HEK293 (cell line): Measurements from ENCODE around the gene RAB24.
A peak's percentile ranks its signal among the peaks of the same experiment; 100 is the strongest.

Experiments
- CTCF ChIA-PET: fragments of 350-600 bp; formaldehyde crosslinking; extraction: SDS; loops from one replicate; lab custom pipeline; 2021; ENCODE audit warnings: antibody characterized with exemption; lab: Yijun Ruan, JAX
- POLR2A ChIA-PET: fragments of 300-600 bp; formaldehyde crosslinking; extraction: SDS; loops from one replicate; lab custom pipeline; 2020; ENCODE audit warnings: antibody characterized with exemption, inconsistent platforms; lab: Yijun Ruan, JAX
- H3K27ac ChIP-seq: fragments of 200-500 bp; sonication (Bioruptor generic); 2 replicates; pipeline ENCODE4 v1.5.1; 2014; ENCODE audit warnings: low read depth, low read length, control low read depth, inconsistent platforms; ENCODE audit errors: extremely low read depth
- H3K36me3 ChIP-seq, 2 experiments: fragments of 200-500 bp in 1 of 2; sonication (Bioruptor generic) in 1 of 2; 1 replicate in 1 of 2; 2 replicates in 1 of 2; pipeline ENCODE4 v1.5.1; 2014 to 2017; ENCODE audit warnings: inconsistent platforms in 2 of 2, low read length in 2 of 2; ENCODE audit not compliant: control insufficient read depth in 2 of 2, insufficient read depth in 1 of 2
- H3K4me1 ChIP-seq: fragments of 200-500 bp; sonication (Bioruptor generic); 2 replicates; pipeline ENCODE4 v1.5.1; 2014; ENCODE audit warnings: mild to moderate bottlenecking, low read length, inconsistent platforms; ENCODE audit not compliant: control insufficient read depth, insufficient read depth
- H3K4me3 ChIP-seq: 2 replicates; pipeline ENCODE4 v1.5.1; 2011; ENCODE audit warnings: low read depth, mild to moderate bottlenecking, control low read depth, low read length, moderate library complexity
- H3K9me3 ChIP-seq: fragments of 200-500 bp; sonication (Bioruptor generic); 2 replicates; pipeline ENCODE4 v1.5.1; 2014; ENCODE audit warnings: low read depth, low read length, inconsistent platforms; ENCODE audit not compliant: control insufficient read depth, insufficient read depth
- EGR2 ChIP-seq: fragments of 450-650 bp; formaldehyde crosslinking; IDR thresholded peaks from 2 replicates; pipeline ENCODE4 v1.5.1; 2016; ENCODE audit warnings: low read depth, missing biosample characterization, missing genetic modification characterization
- IKZF3 ChIP-seq: fragments of 450-650 bp; IDR thresholded peaks from 2 replicates; pipeline ENCODE4 v1.5.0; 2018; ENCODE audit warnings: missing biosample characterization, mild to moderate bottlenecking, missing genetic modification characterization, moderate library complexity
- KLF8 ChIP-seq: fragments of 450-650 bp; formaldehyde crosslinking; IDR thresholded peaks from 2 replicates; pipeline ENCODE4 v1.5.1; 2016; ENCODE audit warnings: missing biosample characterization, missing genetic modification characterization
- SCRT2 ChIP-seq: fragments of 450-650 bp; formaldehyde crosslinking; IDR thresholded peaks from 2 replicates; pipeline ENCODE4 v1.5.1; 2016; ENCODE audit warnings: missing biosample characterization, missing genetic modification characterization
- SP7 ChIP-seq: fragments of 450-650 bp; formaldehyde crosslinking; IDR thresholded peaks from 2 replicates; pipeline ENCODE4 v1.5.1; 2016; ENCODE audit warnings: missing biosample characterization, missing genetic modification characterization
- TRIM28 ChIP-seq: IDR thresholded peaks from 2 replicates; pipeline ENCODE4 v1.6.1; 2011; ENCODE audit warnings: low read length, control low read depth, borderline replicate concordance
- ZBTB17 ChIP-seq: fragments of 450-650 bp; formaldehyde crosslinking; IDR thresholded peaks from 2 replicates; pipeline ENCODE4 v1.5.1; 2016; ENCODE audit warnings: missing biosample characterization, missing genetic modification characterization
- ZBTB8A ChIP-seq: fragments of 450-650 bp; formaldehyde crosslinking; IDR thresholded peaks from 2 replicates; pipeline ENCODE4 v1.5.1; 2016; ENCODE audit warnings: missing biosample characterization, missing genetic modification characterization
- ZEB2 ChIP-seq: fragments of 450-650 bp; formaldehyde crosslinking; IDR thresholded peaks from 2 replicates; pipeline ENCODE4 v1.5.1; 2016; ENCODE audit warnings: missing biosample characterization, missing genetic modification characterization
- ZNF16 ChIP-seq: fragments of 450-650 bp; formaldehyde crosslinking; IDR thresholded peaks from 2 replicates; pipeline ENCODE4 v1.5.1; 2016; ENCODE audit warnings: low read depth, missing biosample characterization, missing genetic modification characterization
- ZNF2 ChIP-seq: fragments of 450-650 bp; formaldehyde crosslinking; IDR thresholded peaks from 2 replicates; pipeline ENCODE4 v1.5.1; 2016; ENCODE audit warnings: missing biosample characterization, missing genetic modification characterization
- ZNF211 ChIP-seq: fragments of 450-650 bp; formaldehyde crosslinking; IDR thresholded peaks from 2 replicates; pipeline ENCODE4 v1.5.1; 2016; ENCODE audit warnings: low read depth, missing biosample characterization, missing genetic modification characterization
- ZNF292 ChIP-seq: fragments of 450-650 bp; formaldehyde crosslinking; IDR thresholded peaks from 2 replicates; pipeline ENCODE4 v1.5.1; 2016; ENCODE audit warnings: low read depth, missing biosample characterization, missing genetic modification characterization, borderline replicate concordance
- ZNF335 ChIP-seq: fragments of 450-650 bp; formaldehyde crosslinking; conservative IDR thresholded peaks from 2 replicates; pipeline ENCODE4 v1.5.1; 2016; ENCODE audit warnings: missing biosample characterization, missing genetic modification characterization
- ZNF341 ChIP-seq: fragments of 450-650 bp; formaldehyde crosslinking; IDR thresholded peaks from 2 replicates; pipeline ENCODE4; 2016; ENCODE audit warnings: low read depth, missing biosample characterization, missing genetic modification characterization
- ZNF404 ChIP-seq: fragments of 450-650 bp; formaldehyde crosslinking; IDR thresholded peaks from 2 replicates; pipeline ENCODE4 v1.5.1; 2017; ENCODE audit warnings: missing biosample characterization, missing genetic modification characterization
- ZNF544 ChIP-seq: fragments of 450-650 bp; formaldehyde crosslinking; IDR thresholded peaks from 2 replicates; pipeline ENCODE4 v1.5.0; 2017; ENCODE audit warnings: missing biosample characterization, missing genetic modification characterization
- ZNF561 ChIP-seq: fragments of 450-650 bp; IDR thresholded peaks from 2 replicates; pipeline ENCODE4 v1.5.1; 2018; ENCODE audit warnings: missing biosample characterization, missing genetic modification characterization, borderline replicate concordance
- ZNF623 ChIP-seq: fragments of 450-650 bp; formaldehyde crosslinking; IDR thresholded peaks from 2 replicates; pipeline ENCODE4 v1.5.1; 2016; ENCODE audit warnings: missing biosample characterization, missing genetic modification characterization
- ZNF660 ChIP-seq: fragments of 450-650 bp; IDR thresholded peaks from 2 replicates; pipeline ENCODE4 v1.5.1; 2018; ENCODE audit warnings: missing biosample characterization, mild to moderate bottlenecking, missing genetic modification characterization
- ZNF768 ChIP-seq: fragments of 450-650 bp; formaldehyde crosslinking; IDR thresholded peaks from 2 replicates; pipeline ENCODE4 v1.5.1; 2018; ENCODE audit warnings: missing biosample characterization, mild to moderate bottlenecking, missing genetic modification characterization
- ZNF837 ChIP-seq: fragments of 450-650 bp; formaldehyde crosslinking; IDR thresholded peaks from 2 replicates; pipeline ENCODE4 v1.5.1; 2016; ENCODE audit warnings: missing biosample characterization, missing genetic modification characterization
- ZSCAN16 ChIP-seq: fragments of 450-650 bp; formaldehyde crosslinking; IDR thresholded peaks from 2 replicates; pipeline ENCODE4 v1.5.1; 2016; ENCODE audit warnings: missing biosample characterization, missing genetic modification characterization
- TF ChIP-seq, protein P1 (sequence below): fragments of 450-650 bp; formaldehyde crosslinking; IDR thresholded peaks from 2 replicates; pipeline ENCODE4 v1.5.1; 2016; ENCODE audit warnings: missing biosample characterization, missing genetic modification characterization
- TF ChIP-seq, protein P2 (sequence below): fragments of 450-650 bp; formaldehyde crosslinking; IDR thresholded peaks from 2 replicates; pipeline ENCODE4; 2016; ENCODE audit warnings: missing biosample characterization, missing genetic modification characterization

The RAB24 gene

DNA sequence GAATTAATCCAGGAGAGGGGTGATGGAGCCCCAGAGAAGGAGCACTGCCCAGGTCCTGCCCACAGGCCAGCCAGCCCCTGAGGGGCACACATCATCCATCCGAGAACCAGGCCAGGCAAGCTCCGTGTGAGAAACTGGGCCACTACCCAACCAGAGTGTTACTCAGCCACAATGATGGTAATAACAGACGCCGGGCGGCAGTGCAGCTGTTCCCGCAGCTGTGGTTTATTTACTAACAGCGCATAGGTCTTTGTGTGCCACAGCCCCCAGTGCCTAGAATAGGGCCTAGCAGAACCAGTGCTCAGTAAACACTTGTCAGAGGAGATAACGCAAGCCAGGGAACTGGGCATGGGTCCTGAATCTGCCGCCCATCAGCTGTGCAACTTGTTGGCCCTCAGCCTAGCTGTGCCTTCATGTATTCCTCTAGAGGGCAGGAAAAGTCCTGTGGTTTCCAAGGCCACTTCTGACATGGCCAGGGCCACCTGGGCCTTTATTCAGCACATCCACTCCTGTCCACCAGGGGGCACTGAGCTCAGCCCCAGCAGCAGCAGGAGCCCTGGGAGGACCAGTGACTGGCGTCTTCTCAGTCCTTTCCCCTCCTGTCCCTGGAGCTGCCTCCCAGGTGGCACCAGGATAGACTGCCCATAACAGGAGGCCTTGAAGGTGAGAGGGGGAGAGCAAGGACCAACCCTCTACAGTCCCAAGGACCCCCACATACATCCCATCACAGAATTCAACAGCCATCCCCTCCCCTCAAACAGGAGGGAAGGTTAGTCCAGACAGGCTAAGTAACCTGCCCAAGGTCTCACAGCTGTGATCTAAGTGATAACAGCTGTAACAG is 6.1 kb upstream of the RAB24 start (continued):
- TF ChIP-seq ZNF837 (tag by site-specific recombination) (no peak), ZNF660 (peak; percentile 25; the same call in 1 of the 2 replicates), ZEB2 (tag by site-specific recombination) (peak; percentile 43; the same call in 1 of the 2 replicates), ZBTB8A (tag by site-specific recombination) (0 out of 2 replicates have a peak, but pooled peaks have one; percentile 12), IKZF3 (tag by site-specific recombination) (peak; percentile 66), ZNF544 (tag by site-specific recombination) (no peak), ZNF211 (no peak), ZNF561 (tag by site-specific recombination) (0 out of 2 replicates have a peak, but pooled peaks have one; percentile 18), TRIM28 (peak; percentile 30; the same call in 1 of the 2 replicates), ZNF768 (no peak), ZSCAN16 (tag by site-specific recombination) (peak; percentile 62; the same call in 1 of the 2 replicates), ZNF16 (tag by site-specific recombination) (no peak), ZNF404 (tag by site-specific recombination) (no peak), ZNF292 (tag by site-specific recombination) (no peak), ZNF2 (tag by site-specific recombination) (0 out of 2 replicates have a peak, but pooled peaks have one; percentile 50), ZBTB17 (0 out of 2 replicates have a peak, but pooled peaks have one; percentile 25), ZNF335 (tag by site-specific recombination) (peak; percentile 66), KLF8 (tag by site-specific recombination) (no peak), ZNF623 (no peak), SCRT2 (peak; percentile 59; the same call in 1 of the 2 replicates), ZNF341 (tag by site-specific recombination) (peak; percentile 60)
- TF ChIP-seq, protein P1, sequence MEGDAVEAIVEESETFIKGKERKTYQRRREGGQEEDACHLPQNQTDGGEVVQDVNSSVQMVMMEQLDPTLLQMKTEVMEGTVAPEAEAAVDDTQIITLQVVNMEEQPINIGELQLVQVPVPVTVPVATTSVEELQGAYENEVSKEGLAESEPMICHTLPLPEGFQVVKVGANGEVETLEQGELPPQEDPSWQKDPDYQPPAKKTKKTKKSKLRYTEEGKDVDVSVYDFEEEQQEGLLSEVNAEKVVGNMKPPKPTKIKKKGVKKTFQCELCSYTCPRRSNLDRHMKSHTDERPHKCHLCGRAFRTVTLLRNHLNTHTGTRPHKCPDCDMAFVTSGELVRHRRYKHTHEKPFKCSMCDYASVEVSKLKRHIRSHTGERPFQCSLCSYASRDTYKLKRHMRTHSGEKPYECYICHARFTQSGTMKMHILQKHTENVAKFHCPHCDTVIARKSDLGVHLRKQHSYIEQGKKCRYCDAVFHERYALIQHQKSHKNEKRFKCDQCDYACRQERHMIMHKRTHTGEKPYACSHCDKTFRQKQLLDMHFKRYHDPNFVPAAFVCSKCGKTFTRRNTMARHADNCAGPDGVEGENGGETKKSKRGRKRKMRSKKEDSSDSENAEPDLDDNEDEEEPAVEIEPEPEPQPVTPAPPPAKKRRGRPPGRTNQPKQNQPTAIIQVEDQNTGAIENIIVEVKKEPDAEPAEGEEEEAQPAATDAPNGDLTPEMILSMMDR, result peak; percentile 90
- TF ChIP-seq, protein P2, sequence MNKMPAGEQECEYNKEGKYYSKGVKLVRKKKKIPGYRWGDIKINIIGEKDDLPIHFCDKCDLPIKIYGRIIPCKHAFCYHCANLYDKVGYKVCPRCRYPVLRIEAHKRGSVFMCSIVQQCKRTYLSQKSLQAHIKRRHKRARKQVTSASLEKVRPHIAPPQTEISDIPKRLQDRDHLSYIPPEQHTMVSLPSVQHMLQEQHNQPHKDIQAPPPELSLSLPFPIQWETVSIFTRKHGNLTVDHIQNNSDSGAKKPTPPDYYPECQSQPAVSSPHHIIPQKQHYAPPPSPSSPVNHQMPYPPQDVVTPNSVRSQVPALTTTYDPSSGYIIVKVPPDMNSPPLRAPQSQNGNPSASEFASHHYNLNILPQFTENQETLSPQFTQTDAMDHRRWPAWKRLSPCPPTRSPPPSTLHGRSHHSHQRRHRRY (tag by site-specific recombination), result no peak
- TF ChIP-seq, all 188 proteins: peak for 19

DNA sequence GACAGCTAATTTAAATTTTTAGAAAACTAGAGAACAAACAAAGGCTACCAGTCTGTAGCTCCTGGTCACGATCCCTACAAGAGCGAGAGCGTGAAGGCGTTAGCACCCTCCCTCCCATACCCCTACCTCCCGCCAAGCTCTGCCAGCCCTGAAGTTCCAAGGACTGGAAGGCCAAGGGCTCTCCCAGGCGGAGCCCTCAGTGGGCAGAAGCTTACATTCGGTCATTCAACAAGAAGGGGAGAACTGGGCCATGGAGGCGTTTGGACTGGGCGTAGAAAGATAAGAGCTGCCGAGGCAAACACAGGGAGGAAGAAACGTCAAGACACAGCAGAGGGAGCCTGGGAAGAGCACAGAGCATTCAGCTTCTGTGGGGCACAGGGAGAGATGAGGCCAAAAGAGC is 5.2 kb upstream of the RAB24 start:
- peaks cover 11% of the 10 kb centered on the region for H3K4me1 ChIP-seq
- POLR2A ChIA-PET, result interaction anchor here (1.1 to 1.4 kb wide), 6 partner anchors 8 to 187 kb away, joined by 3 to 5 read pairs (median 4); no protein-coding TSS in a partner anchor
- H3K9me3 ChIP-seq, result no peaks in the 10 kb centered on the region
- H3K4me3 ChIP-seq, result no peak overlapping the region
- H3K27ac ChIP-seq, result no peak overlapping the region
- H3K36me3 ChIP-seq, result peaks cover 4 to 51% of the 10 kb centered on the region in 2 experiments; a peak in 2 of 3 replicates
- CTCF ChIA-PET, result interaction anchor here (0.6 to 3.3 kb wide), 16 partner anchors 19 to 211 kb away, joined by 3 to 15 read pairs (median 4); partner anchors contain the start of gene DDX41
- no peak for TF ChIP-seq SP7 (tag by site-specific recombination)
- TF ChIP-seq EGR2 (tag by site-specific recombination), result peak; percentile 75
- TF ChIP-seq, all 188 proteins: peak for 1
